Measurements from ENCODE around the gene DENND1A. TPM values are rescaled to one million over a fixed set of nuclear protein-coding genes. Genes with fewer than 3 reads are reported as not detected.

The DENND1A gene
- total and polyA plus RNA-seq, 2 experiments from 2014 or later: 13.1 to 28.7 TPM

DNA sequence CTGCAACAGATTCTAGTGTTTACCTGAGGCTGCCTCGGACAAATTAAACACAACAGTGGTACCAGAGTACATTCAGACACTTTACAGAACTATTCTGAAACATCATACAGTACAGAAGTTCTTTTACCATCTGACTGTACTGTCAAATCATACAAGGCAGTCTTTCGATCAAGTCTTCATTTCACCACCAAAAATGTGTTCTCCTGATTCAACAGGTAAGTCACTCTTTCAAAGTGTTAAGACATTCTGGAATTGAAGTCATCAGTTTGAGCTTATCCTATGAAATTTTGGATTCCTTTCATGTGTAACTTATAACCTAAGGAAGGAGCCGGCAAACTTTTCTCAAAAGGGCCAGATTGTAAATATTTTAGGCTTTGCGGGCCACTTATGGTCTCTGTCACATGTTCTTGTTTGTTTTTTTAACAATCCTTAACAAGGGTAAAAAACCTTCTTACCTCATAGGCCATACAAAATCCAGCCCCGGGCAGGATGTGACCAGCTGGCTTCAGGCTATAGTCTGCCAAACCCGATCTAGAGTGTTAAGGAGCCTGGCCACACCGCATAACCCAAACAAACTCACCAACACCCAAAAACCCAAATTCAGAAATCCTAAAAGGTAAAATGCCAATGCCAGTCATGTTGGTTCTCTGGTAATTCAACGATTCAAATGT lies 151.6 kb downstream of the DENND1A start:
- Mint-ChIP-seq H3K4me3 (no peak overlapping the region), H3K9me3 (no peaks in the 10 kb centered on the region), H3K27ac (no peak overlapping the region), H3K4me1 (peaks cover 32% of the 10 kb centered on the region), H3K27me3 (ENCODE audit: insufficient read depth, low read depth, poor library complexity) (peaks cover 2% of the 10 kb centered on the region), H3K36me3 (ENCODE audit: low read depth) (no peaks in the 10 kb centered on the region)
- Histone ChIP-seq H4K20me1 (replicated peaks; ENCODE audit: insufficient read depth) (0 out of 2 replicates have a peak, but pooled peaks cover 1% of the 10 kb centered on the region), H3K36me3 (ENCODE audit: insufficient read depth) (no peaks in the 10 kb centered on the region), H3K27me3 (ENCODE audit: insufficient read depth) (no peaks in the 10 kb centered on the region), H3K4me1 (ENCODE audit: insufficient read depth) (peaks cover 18% of the 10 kb centered on the region), H3K4me2 (no peak overlapping the region), H3F3A (replicated peaks; ENCODE audit: low read depth) (no peaks in the 10 kb centered on the region), H3K79me2 (replicated peaks; ENCODE audit: insufficient read depth) (0 out of 2 replicates have a peak, but pooled peaks cover 2% of the 10 kb centered on the region), H3K4me3 (no peak overlapping the region), H2AFZ (no peak overlapping the region), H3K27ac (ENCODE audit: low read depth) (no peak overlapping the region), H3K9me2 (ENCODE audit: insufficient read depth) (no peaks in the 10 kb centered on the region)
- no peak for DNase-seq (ENCODE audit: low spot score)
- ATAC-seq: no peak
- TF ChIP-seq, protein P1, sequence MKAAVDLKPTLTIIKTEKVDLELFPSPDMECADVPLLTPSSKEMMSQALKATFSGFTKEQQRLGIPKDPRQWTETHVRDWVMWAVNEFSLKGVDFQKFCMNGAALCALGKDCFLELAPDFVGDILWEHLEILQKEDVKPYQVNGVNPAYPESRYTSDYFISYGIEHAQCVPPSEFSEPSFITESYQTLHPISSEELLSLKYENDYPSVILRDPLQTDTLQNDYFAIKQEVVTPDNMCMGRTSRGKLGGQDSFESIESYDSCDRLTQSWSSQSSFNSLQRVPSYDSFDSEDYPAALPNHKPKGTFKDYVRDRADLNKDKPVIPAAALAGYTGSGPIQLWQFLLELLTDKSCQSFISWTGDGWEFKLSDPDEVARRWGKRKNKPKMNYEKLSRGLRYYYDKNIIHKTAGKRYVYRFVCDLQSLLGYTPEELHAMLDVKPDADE (IDR thresholded peaks at IDR 0.05): no peak
- TF ChIP-seq ZNF114 (CRISPR knock-in tag; IDR thresholded peaks at IDR 0.05) (no peak), STAT1 (IDR thresholded peaks at IDR 0.05; ENCODE audit: unreplicated experiment) (no peak), EZH2phosphoT487 (IDR thresholded peaks at IDR 0.05; ENCODE audit: unreplicated experiment) (no peak), EZH2 (IDR thresholded peaks at IDR 0.05; ENCODE audit: low read depth, unreplicated experiment) (no peak), JUNB (IDR thresholded peaks at IDR 0.05; ENCODE audit: unreplicated experiment) (no peak), NANOG (IDR thresholded peaks at IDR 0.05; ENCODE audit: borderline replicate concordance) (no peak)
- TF ChIP-seq, protein P2, sequence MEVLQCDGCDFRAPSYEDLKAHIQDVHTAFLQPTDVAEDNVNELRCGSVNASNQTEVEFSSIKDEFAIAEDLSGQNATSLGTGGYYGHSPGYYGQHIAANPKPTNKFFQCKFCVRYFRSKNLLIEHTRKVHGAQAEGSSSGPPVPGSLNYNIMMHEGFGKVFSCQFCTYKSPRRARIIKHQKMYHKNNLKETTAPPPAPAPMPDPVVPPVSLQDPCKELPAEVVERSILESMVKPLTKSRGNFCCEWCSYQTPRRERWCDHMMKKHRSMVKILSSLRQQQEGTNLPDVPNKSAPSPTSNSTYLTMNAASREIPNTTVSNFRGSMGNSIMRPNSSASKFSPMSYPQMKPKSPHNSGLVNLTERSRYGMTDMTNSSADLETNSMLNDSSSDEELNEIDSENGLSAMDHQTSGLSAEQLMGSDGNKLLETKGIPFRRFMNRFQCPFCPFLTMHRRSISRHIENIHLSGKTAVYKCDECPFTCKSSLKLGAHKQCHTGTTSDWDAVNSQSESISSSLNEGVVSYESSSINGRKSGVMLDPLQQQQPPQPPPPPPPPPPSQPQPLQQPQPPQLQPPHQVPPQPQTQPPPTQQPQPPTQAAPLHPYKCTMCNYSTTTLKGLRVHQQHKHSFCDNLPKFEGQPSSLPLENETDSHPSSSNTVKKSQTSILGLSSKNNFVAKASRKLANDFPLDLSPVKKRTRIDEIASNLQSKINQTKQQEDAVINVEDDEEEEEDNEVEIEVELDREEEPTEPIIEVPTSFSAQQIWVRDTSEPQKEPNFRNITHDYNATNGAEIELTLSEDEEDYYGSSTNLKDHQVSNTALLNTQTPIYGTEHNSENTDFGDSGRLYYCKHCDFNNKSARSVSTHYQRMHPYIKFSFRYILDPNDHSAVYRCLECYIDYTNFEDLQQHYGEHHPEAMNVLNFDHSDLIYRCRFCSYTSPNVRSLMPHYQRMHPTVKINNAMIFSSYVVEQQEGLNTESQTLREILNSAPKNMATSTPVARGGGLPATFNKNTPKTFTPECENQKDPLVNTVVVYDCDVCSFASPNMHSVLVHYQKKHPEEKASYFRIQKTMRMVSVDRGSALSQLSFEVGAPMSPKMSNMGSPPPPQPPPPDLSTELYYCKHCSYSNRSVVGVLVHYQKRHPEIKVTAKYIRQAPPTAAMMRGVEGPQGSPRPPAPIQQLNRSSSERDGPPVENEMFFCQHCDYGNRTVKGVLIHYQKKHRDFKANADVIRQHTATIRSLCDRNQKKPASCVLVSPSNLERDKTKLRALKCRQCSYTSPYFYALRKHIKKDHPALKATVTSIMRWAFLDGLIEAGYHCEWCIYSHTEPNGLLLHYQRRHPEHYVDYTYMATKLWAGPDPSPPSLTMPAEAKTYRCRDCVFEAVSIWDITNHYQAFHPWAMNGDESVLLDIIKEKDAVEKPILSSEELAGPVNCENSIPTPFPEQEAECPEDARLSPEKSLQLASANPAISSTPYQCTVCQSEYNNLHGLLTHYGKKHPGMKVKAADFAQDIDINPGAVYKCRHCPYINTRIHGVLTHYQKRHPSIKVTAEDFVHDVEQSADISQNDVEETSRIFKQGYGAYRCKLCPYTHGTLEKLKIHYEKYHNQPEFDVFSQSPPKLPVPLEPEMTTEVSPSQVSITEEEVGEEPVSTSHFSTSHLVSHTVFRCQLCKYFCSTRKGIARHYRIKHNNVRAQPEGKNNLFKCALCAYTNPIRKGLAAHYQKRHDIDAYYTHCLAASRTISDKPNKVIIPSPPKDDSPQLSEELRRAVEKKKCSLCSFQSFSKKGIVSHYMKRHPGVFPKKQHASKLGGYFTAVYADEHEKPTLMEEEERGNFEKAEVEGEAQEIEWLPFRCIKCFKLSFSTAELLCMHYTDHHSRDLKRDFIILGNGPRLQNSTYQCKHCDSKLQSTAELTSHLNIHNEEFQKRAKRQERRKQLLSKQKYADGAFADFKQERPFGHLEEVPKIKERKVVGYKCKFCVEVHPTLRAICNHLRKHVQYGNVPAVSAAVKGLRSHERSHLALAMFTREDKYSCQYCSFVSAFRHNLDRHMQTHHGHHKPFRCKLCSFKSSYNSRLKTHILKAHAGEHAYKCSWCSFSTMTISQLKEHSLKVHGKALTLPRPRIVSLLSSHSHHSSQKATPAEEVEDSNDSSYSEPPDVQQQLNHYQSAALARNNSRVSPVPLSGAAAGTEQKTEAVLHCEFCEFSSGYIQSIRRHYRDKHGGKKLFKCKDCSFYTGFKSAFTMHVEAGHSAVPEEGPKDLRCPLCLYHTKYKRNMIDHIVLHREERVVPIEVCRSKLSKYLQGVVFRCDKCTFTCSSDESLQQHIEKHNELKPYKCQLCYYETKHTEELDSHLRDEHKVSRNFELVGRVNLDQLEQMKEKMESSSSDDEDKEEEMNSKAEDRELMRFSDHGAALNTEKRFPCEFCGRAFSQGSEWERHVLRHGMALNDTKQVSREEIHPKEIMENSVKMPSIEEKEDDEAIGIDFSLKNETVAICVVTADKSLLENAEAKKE (CRISPR knock-in tag; IDR thresholded peaks at IDR 0.05): no peak
